Measurements from ENCODE around the gene DMD.

DMD gene

DNA sequence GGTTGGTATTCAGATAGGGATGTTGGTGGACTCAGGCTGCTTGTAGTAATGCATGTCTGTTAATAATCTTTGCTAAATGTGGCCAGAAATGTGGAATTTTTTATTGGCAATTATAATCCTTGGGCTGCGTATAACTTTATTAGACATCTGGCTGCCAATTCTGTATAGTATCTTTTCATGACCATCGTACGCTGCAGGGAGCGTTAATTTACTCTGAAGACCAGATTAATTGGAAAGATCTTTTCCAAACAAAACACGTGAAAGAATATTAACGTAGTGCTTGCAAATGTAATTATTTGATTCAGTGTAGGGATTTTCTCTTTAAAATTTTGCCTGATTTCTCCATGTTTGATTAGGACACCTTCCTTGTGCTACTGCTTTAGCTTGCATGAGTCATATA lies 2100.7 kb downstream of the DMD start:
- no peak for TF ChIP-seq CTCF (IDR thresholded peaks at IDR 0.05; ENCODE audit: low read depth, low read length)
- H3K4me3 ChIP-seq (ENCODE audit: low read depth, low read length), result no peak overlapping the region

GRCh38 chrX:31099536-31100090 lies 2111.7 kb downstream of the DMD start:
- no peak for TF ChIP-seq CTCF (IDR thresholded peaks at IDR 0.05; ENCODE audit: low read depth, low read length)
- no peak overlapping the region for H3K4me3 ChIP-seq (ENCODE audit: low read depth, low read length)

DNA sequence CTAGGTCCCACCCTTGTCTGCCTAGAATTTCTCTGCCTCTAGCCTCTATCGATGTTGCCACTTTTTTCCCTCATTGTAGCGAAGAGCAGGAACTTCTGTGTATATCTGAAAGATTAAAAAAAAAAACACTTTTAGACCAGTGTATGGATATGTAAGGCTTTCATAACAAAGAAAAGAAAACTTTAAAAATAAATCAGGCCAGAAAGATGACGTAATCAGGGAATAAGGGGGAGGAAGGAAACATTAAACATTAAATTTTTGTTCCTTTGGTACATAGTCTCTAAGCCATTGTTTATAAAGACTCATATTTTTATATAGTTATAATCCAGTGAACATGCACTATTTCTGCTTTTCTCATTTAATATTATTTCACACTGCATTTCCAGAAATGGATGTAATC lies 2113.3 kb downstream of the DMD start:
- TF ChIP-seq CTCF (IDR thresholded peaks at IDR 0.05; ENCODE audit: low read depth, low read length), result no peak
- no peak overlapping the region for H3K4me3 ChIP-seq (ENCODE audit: low read depth, low read length)

DNA sequence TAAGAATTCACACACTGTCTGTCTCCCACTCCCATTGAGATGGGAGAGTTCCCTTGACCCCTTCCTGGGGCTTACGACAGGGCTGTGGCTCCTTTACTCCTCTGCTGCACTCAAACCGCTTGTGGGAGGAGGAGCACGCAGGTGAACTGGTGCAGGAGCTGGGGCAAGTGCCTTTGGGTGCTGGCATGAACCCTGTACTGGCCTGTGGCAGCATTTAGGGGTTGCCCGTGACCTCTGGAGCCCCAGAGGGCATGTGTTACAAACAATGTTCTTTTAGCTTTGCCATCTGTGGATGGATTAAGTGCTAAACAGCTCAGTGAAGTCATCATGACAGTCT lies 2117.7 kb downstream of the DMD start:
- no peak for TF ChIP-seq CTCF (IDR thresholded peaks at IDR 0.05; ENCODE audit: low read depth, low read length)
- no peak overlapping the region for H3K4me3 ChIP-seq (ENCODE audit: low read depth, low read length)

- H3K4me3 ChIP-seq (ENCODE audit: low read depth, low read length), result no peak overlapping the region
- no peak for TF ChIP-seq CTCF (IDR thresholded peaks at IDR 0.05; ENCODE audit: low read depth, low read length)
Observed at GRCh38 chrX:31092970-31093638, 2118.2 kb downstream of the DMD start.

DNA sequence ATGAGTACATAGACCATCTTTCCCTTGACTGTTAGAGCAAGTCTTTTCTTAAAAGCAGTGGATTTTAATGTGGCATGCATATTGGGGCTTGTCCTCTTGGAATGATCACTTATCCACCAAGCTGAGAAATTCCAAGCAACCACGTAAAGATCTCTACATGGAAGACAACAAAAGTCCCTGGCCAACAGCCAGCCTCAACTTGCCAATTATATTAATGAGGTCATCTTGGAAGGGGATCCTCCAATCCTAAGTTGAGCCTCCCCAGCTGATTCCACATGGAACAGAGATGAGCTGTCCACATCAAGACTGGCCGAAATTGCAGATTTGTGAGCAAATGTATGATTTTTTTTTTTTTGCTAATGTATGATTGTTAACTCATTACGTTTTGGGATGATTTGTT lies 2118.9 kb downstream of the DMD start:
- H3K4me3 ChIP-seq (ENCODE audit: low read depth, low read length), result no peak overlapping the region
- no peak for TF ChIP-seq CTCF (IDR thresholded peaks at IDR 0.05; ENCODE audit: low read depth, low read length)

- TF ChIP-seq CTCF (IDR thresholded peaks at IDR 0.05; ENCODE audit: low read depth, low read length), result no peak
- no peak overlapping the region for H3K4me3 ChIP-seq (ENCODE audit: low read depth, low read length)
Observed at GRCh38 chrX:31091819-31092218, 2119.5 kb downstream of the DMD start.

Data from WI38 (cell line).